Measurements from ENCODE around the gene CHAC1. TPM values are rescaled to one million over a fixed set of nuclear protein-coding genes. Genes with fewer than 3 reads are reported as not detected.

The CHAC1 gene
- total and polyA plus RNA-seq, 4 donors: 0.17 to 11.9 (median 11.6) TPM

DNA sequence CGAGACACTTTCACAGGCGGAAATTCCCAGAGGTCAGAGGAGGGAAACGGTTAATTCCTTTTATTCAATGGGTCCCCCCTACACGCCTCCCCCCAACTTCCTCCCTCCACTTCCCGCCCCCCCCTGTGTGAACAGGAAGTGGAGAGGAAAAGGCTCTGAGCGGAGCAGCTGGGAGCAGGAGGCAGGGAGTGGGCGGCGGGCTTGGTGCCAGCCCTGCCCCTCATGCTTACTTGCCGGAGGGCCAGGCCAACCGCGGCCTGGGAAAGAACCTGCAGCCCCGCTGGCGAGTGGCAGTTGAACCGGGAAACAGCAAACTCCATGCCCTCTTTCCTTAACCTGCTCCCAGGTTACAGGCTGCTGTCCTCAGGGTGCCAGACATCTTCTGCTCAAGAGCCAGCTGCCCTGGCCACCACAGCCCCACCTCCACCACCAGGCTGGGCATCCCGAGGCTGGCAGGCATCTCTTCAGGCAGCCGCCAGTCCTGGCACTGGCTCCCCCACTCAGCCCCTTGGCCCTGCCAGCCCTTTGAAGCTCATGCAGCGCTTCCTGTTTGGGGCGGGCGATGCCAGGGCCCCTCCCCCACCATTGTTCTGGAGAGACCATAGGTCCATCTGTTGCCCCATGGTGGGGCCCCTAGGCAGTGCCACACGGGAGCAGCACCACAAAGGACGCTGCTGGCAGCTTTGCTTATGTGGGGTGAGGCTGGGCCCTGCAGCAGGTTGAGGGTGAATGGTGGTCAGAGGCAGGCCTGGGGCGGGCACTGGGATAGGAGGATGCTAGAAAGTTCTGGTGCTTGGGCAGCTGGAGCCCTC lies 46.1 kb upstream of the CHAC1 start:
- no peak overlapping the region for H3K4me3 ChIP-seq
- 9 to 13% methylated on average over 22 of the region's 22 CpGs for WGBS, 2 donors
- H3K9me3 ChIP-seq (ENCODE audit: control insufficient read depth in 4 of 4, insufficient read depth in 3 of 4, low read length in 3 of 4): no peaks in the 10 kb centered on the region
- ATAC-seq (ENCODE audit: insufficient read depth, low FRiP score): peak; percentile 13
- H3K27ac ChIP-seq (ENCODE audit: low read depth in 1 of 2, low read length in 1 of 2): peak overlapping the region; percentile 88 to 97
- H3K27me3 ChIP-seq (ENCODE audit: control insufficient read depth in 3 of 3, insufficient read depth in 3 of 3, low read length in 2 of 3): no peaks in the 10 kb centered on the region
- peaks cover 7 to 21% (median 12%) of the 10 kb centered on the region in 4 donors for H3K36me3 ChIP-seq (ENCODE audit: control insufficient read depth in 4 of 4, insufficient read depth in 4 of 4, low read length in 4 of 4)
- DNase-seq: peak; percentile 72 to 81 (median 73)
- peak overlapping the region; percentile 63 to 67 for H3K9ac ChIP-seq (ENCODE audit: insufficient read depth in 1 of 2, low read length in 2 of 2)
- TF ChIP-seq CTCF (IDR thresholded peaks at IDR 0.05; ENCODE audit: control extremely low read depth, extremely low read depth): no peak
- H3K4me1 ChIP-seq (ENCODE audit: control insufficient read depth in 5 of 5, insufficient read depth in 5 of 5, low read length in 5 of 5): peaks cover 4 to 47% (median 36%) of the 10 kb centered on the region in 5 donors

GRCh38 chr15:40908095-40908494 lies 45.2 kb upstream of the CHAC1 start:
- peak overlapping the region in 1 of 2 donors; percentile 97 for H3K27ac ChIP-seq (ENCODE audit: low read depth in 1 of 2, low read length in 1 of 2)
- 84 to 89% methylated on average over 7 of the region's 7 CpGs for WGBS, 2 donors
- H3K9ac ChIP-seq (ENCODE audit: insufficient read depth in 1 of 2, low read length in 2 of 2): no peak overlapping the region
- H3K9me3 ChIP-seq (ENCODE audit: control insufficient read depth in 4 of 4, insufficient read depth in 3 of 4, low read length in 3 of 4): no peaks in the 10 kb centered on the region
- DNase-seq (no peak), ATAC-seq (ENCODE audit: insufficient read depth, low FRiP score) (no peak)
- H3K27me3 ChIP-seq (ENCODE audit: control insufficient read depth in 3 of 3, insufficient read depth in 3 of 3, low read length in 2 of 3): no peaks in the 10 kb centered on the region
- H3K4me3 ChIP-seq: no peak overlapping the region
- H3K36me3 ChIP-seq (ENCODE audit: control insufficient read depth in 4 of 4, insufficient read depth in 4 of 4, low read length in 4 of 4): peaks cover 6 to 12% (median 7%) of the 10 kb centered on the region in 4 donors
- H3K4me1 ChIP-seq (ENCODE audit: control insufficient read depth in 5 of 5, insufficient read depth in 5 of 5, low read length in 5 of 5): peaks cover 4 to 47% (median 39%) of the 10 kb centered on the region in 5 donors
- no peak for TF ChIP-seq CTCF (IDR thresholded peaks at IDR 0.05; ENCODE audit: control extremely low read depth, extremely low read depth)

DNA sequence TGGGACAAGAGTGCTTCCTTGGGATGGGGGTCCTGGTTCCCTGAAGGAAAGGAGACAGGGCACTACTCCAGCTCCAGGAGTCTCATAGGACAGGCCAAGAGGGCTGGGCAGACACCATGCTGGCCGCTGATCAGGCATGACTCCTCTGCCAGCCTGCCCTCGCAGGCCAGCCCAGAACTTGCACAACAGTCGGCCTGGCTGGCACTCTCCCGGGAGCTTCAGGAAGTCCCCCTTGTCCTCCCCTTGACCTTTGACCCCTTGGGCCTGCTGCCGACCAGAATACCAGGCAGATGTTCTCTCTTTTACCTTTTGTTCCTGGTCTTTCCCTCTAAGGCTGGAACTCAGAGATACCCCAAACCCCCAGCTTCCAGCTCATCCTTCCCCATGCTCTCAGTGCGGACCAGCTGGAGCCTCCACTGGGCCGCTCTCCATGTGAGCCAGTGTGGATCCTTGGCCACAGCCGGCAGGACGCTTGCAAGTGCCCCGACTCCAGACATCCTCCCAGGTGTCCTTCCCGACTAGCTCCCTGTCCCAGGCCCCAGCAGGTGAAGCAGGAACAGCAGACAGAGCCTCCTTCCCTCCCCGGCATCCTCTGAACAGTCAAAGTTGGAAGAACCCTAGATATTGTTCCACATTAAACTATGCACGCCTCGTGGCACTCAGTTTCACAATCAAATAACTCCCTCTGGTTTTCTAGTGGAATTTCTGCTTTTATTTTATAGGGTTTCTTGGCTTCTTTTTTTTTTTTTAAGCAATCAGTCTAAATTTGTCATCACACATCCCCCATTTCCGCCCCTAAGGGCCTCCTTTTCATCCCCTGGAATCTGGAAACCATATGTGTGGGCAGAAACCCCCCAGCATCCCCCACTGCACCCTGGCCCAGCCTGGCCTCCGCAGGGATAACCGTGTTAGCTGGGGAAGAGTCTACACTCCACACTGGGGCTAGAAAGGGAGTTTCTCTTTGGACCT lies 43.3 kb upstream of the CHAC1 start:
- Histone ChIP-seq H3K27ac (ENCODE audit: low read depth in 1 of 2, low read length in 1 of 2) (peak overlapping the region in 1 of 2 donors; percentile 38), H3K4me3 (no peak overlapping the region), H3K36me3 (ENCODE audit: control insufficient read depth in 4 of 4, insufficient read depth in 4 of 4, low read length in 4 of 4) (no peaks in the 10 kb centered on the region), H3K4me1 (ENCODE audit: control insufficient read depth in 5 of 5, insufficient read depth in 5 of 5, low read length in 5 of 5) (peaks cover 4 to 49% (median 39%) of the 10 kb centered on the region in 5 donors), H3K9ac (ENCODE audit: insufficient read depth in 1 of 2, low read length in 2 of 2) (no peak overlapping the region), H3K9me3 (ENCODE audit: control insufficient read depth in 4 of 4, insufficient read depth in 3 of 4, low read length in 3 of 4) (no peaks in the 10 kb centered on the region), H3K27me3 (ENCODE audit: control insufficient read depth in 3 of 3, insufficient read depth in 3 of 3, low read length in 2 of 3) (no peaks in the 10 kb centered on the region)
- ATAC-seq (ENCODE audit: insufficient read depth, low FRiP score): no peak
- TF ChIP-seq CTCF (IDR thresholded peaks at IDR 0.05; ENCODE audit: control extremely low read depth, extremely low read depth): no peak
- peak in 1 of 3 donors; percentile 49 for DNase-seq
- 50% methylated on average over 17 of the region's 17 CpGs for WGBS, 2 donors
